ENCODE measurements around the gene TMEM26.

- no peak for TF ChIP-seq ZNF561 (CRISPR knock-in tag; conservative IDR thresholded peaks at IDR 0.05)
- no peak for TF ChIP-seq CTCF (IDR thresholded peaks at IDR 0.05 in 2 of 3, conservative IDR thresholded peaks at IDR 0.05 in 1 of 3; ENCODE audit: insufficient read depth in 2 of 3, low read depth in 1 of 3, low read length in 3 of 3)
- TF ChIP-seq POLR2AphosphoS2 (IDR thresholded peaks at IDR 0.05; ENCODE audit: low read length): no peak
- TF ChIP-seq ZNF507 (tag; conservative IDR thresholded peaks at IDR 0.05): no peak
- TF ChIP-seq NFE2 (IDR thresholded peaks at IDR 0.05; ENCODE audit: low read depth): no peak
Observed at GRCh38 chr10:61486738-61487396, 33.7 kb upstream of the TMEM26 start.
